GM12875 (cell line): ENCODE data around the gene ARHGAP21.

Source experiments
- H3K4me3 ChIP-seq: one replicate; pipeline ENCODE4 v1.5.1; 2011; ENCODE audit warnings: low read depth, low read length, control low read depth
- TF ChIP-seq, protein P1 (sequence below): IDR thresholded peaks from 2 replicates; pipeline ENCODE4 v1.5.1; 2011; ENCODE audit warnings: low read depth, mild to moderate bottlenecking, control low read depth, inconsistent platforms, low read length, moderate library complexity, borderline replicate concordance; ENCODE audit not compliant: insufficient read depth

The ARHGAP21 gene

DNA sequence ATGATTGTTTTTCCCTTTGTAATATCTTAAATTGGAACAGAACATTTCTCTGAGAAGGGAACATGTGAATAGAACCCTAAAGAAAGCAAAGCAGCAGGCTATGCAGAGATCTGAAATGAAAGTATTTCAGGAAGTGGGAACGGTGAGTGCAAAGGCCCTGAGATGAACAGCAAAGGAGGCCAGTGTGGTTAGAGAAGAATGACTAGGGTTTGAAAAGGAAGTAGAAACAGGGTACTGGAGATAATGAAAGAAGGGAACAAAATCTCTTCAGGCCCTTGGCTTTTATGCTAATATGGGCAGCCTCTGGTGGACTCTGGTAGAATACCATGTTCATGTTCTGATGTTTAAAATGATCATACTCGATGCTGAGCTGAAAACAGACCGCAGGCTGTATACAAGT, 22.2 kb downstream of the ARHGAP21 start:
- TF ChIP-seq, protein P1, sequence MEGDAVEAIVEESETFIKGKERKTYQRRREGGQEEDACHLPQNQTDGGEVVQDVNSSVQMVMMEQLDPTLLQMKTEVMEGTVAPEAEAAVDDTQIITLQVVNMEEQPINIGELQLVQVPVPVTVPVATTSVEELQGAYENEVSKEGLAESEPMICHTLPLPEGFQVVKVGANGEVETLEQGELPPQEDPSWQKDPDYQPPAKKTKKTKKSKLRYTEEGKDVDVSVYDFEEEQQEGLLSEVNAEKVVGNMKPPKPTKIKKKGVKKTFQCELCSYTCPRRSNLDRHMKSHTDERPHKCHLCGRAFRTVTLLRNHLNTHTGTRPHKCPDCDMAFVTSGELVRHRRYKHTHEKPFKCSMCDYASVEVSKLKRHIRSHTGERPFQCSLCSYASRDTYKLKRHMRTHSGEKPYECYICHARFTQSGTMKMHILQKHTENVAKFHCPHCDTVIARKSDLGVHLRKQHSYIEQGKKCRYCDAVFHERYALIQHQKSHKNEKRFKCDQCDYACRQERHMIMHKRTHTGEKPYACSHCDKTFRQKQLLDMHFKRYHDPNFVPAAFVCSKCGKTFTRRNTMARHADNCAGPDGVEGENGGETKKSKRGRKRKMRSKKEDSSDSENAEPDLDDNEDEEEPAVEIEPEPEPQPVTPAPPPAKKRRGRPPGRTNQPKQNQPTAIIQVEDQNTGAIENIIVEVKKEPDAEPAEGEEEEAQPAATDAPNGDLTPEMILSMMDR: no peak
- H3K4me3 ChIP-seq: no peak overlapping the region

DNA sequence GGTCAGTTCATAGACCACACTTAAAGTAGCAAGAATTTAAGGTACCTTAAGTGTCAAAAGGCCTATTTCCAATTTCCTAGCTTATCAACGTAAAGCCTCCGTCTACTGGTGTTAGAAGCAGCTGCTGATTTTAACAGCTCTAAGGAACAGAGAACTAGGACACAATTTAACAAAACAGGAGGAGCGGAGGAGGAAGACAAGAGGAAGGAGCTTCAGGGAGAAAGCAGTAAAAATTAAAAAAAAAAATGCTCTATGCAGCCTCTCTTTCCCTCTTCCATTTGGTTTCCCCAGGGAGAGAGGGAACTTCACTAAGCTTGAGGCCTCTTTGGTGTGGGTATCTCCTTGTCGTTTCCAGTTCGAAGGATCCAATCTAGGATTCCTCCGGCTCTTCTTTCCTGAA, 22.7 kb downstream of the ARHGAP21 start:
- H3K4me3 ChIP-seq: no peak overlapping the region

DNA sequence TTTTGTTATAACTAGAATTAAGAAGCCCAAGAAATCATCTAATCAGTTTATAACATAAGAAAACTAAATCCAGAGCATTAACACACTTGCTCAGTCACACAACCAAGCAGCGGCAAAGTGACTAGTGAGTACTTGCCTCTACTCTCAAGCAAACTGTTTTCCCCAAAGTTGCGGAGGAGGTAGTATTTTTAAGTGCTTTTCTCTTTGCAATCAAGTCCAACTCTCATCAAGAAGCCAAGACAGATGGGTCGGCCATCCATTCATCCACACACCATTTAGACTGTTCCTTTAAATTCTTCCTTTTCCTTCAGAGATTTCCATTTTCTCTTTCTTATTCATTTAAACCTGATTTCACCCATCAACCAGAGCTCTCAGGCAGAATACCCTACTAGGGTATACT, 25.4 kb downstream of the ARHGAP21 start:
- TF ChIP-seq, protein P1: no peak

More for the DNA sequence above, 22.7 kb downstream of the ARHGAP21 start:
- TF ChIP-seq, protein P1: no peak

DNA sequence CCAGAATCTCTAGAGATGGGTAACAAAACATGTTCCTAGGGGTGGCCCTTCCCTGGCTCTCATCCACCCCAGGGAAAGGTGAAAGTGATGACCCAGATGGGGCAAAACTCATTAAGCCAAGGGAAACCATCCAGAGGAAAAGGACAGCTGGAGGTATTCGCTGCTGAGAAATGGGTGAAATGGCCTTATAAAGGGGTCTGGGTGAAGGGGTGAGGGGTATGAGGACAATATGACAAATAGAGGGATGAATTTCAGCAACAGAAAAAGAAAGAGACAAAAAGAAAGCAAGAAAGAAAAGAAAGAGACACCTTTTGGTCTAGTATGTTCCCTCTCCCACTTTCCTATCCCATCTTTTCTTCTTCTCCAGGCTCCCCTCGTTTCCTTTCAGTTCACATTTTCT, 26.6 kb downstream of the ARHGAP21 start:
- TF ChIP-seq, protein P1: no peak
- H3K4me3 ChIP-seq: no peak overlapping the region

More for the DNA sequence above, 25.4 kb downstream of the ARHGAP21 start:
- H3K4me3 ChIP-seq: no peak overlapping the region

DNA sequence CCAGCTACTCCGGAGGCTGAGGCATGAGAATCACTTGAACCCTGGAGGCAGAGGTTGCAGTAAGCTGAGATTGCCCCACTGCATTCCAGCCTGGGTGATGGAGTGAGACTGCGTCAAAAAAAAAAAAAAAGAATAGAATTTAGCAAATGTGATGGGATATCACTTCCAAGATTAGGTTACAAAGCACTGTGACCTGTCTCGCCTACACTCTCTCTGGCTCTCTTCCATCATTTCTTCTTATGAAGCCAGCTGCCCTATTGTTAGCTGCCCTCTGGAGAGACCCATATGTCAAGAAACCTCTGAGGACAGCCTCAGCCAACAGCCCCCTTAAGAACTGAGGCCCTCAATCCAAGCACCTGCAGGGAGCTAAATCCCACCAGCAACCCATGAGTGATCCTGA, 28.2 kb downstream of the ARHGAP21 start:
- no peak overlapping the region for H3K4me3 ChIP-seq
- TF ChIP-seq, protein P1: no peak

DNA sequence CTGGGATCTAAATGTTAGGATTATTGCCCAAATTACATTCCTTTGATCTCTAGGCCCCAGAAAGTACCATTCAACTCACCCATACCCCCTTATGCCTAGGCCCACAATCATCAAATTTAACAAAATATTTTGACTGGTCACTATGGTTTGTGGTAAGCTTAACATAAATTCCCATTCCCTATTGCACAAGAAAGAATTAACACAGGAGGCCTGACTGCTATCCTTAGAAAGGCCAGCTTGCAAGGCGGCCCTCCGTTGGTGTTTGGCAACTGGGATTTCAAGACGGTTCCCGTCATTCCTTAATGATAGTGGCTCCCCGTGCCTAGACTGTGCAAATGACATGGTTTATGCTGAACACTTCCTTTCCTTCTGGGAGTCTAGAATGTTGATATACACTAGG, 29.6 kb downstream of the ARHGAP21 start:
- TF ChIP-seq, protein P1: no peak

DNA sequence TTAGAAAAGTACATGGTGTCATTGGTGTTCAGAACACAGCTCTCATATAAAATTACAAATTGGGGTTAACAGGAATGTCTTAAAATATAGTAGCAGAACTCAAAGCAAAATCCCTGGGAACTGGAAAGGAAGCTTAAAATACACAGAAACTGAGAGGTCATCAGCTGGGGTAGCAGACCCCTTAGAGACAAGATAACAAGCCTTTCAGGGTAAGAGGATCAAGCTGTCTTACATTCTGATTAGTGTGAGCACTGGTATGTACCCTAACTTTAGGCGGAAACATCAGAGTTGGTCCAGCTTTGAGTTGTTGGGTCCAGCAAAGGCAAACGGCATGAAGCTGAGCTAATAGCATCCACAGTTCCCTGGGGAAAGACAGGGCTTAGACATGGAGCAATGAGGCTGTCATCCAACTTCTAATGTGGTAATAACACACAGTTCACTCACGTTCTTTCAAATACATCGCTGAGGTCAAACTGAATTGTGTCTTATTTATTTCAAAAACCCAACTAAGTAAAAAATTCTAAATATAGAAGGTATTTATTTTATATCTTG, 32.6 kb downstream of the ARHGAP21 start:
- no peak overlapping the region for H3K4me3 ChIP-seq
- TF ChIP-seq, protein P1: no peak

More for the DNA sequence above, 29.6 kb downstream of the ARHGAP21 start:
- H3K4me3 ChIP-seq: no peak overlapping the region
